Fibroblast of skin of scalp (primary cell): ENCODE measurements around the gene YIPF6.
"Not testable (repeated sequence)": the region's sequence is repeated elsewhere in the genome, so short reads cannot be mapped to it uniquely, and the experiment has no call there.

Experiments used
- DNase-seq: peaks from one replicate; pipeline ENCODE4 v3.0.0-alpha.2; 2013

The YIPF6 gene

GRCh38 chrX:68506649-68507048 lies 7.8 kb downstream of the YIPF6 start:
- no peak for DNase-seq

- no peak for DNase-seq
Observed at GRCh38 chrX:68508799-68509198, 9.9 kb downstream of the YIPF6 start.

GRCh38 chrX:68511255-68511654 lies 12.4 kb downstream of the YIPF6 start:
- DNase-seq = peak; percentile 29

GRCh38 chrX:68524680-68525079 lies 25.8 kb downstream of the YIPF6 start:
- not testable (repeated sequence) for DNase-seq

GRCh38 chrX:68532831-68533533 lies 34.1 kb downstream of the YIPF6 start:
- DNase-seq = no peak

- no peak for DNase-seq
Observed at GRCh38 chrX:68533656-68534055, 34.8 kb downstream of the YIPF6 start.

GRCh38 chrX:68534691-68535090 lies 35.8 kb downstream of the YIPF6 start:
- no peak for DNase-seq

GRCh38 chrX:68536429-68536828 lies 37.6 kb downstream of the YIPF6 start:
- no peak for DNase-seq

- DNase-seq = no peak
Observed at GRCh38 chrX:68536884-68537283, 38.0 kb downstream of the YIPF6 start.

GRCh38 chrX:68550193-68550592 lies 51.3 kb downstream of the YIPF6 start:
- DNase-seq = no peak

- DNase-seq = no peak
Observed at GRCh38 chrX:68556036-68556435, 57.2 kb downstream of the YIPF6 start.

- DNase-seq = not testable (repeated sequence)
Observed at GRCh38 chrX:68557126-68557525, 58.3 kb downstream of the YIPF6 start.

- not testable (repeated sequence) for DNase-seq
Observed at GRCh38 chrX:68559905-68560304, 61.1 kb downstream of the YIPF6 start.

- DNase-seq = no peak
Observed at GRCh38 chrX:68568136-68568535, 69.3 kb downstream of the YIPF6 start.

- no peak for DNase-seq
Observed at GRCh38 chrX:68570598-68570997, 71.7 kb downstream of the YIPF6 start.

- DNase-seq = no peak
Observed at GRCh38 chrX:68571292-68571609, 72.4 kb downstream of the YIPF6 start.

GRCh38 chrX:68571610-68572311 lies 72.9 kb downstream of the YIPF6 start:
- peak; percentile 26 for DNase-seq

GRCh38 chrX:68574240-68574639 lies 75.4 kb downstream of the YIPF6 start:
- no peak for DNase-seq

GRCh38 chrX:68579810-68580209 lies 81.0 kb downstream of the YIPF6 start:
- no peak for DNase-seq

GRCh38 chrX:68584221-68584620 lies 85.4 kb downstream of the YIPF6 start:
- no peak for DNase-seq
